IMR-90 (cell line): ENCODE data around the gene IL1RAP. TPM values are rescaled to one million over a fixed set of nuclear protein-coding genes. Genes with fewer than 3 reads are reported as not detected.

Source experiments
- ATAC-seq: fragments of 200-7000 bp; cut with Tn5 transposase; 2 replicates; pipeline ENCODE4 v1.9.1; 2020; ENCODE audit warnings: low read depth, mild to moderate bottlenecking, moderate library complexity
- BruUV-seq: library from RNA; stranded (reverse); fragments of 400-500 nt; replicated peaks from 2 replicates; lab custom pipeline; 2021; lab: Mats Ljungman, UMichigan
- CTCF ChIA-PET: fragments of 300-600 bp; formaldehyde crosslinking; extraction: SDS; loops from one replicate; lab custom pipeline; 2021; ENCODE audit warnings: antibody characterized with exemption; lab: Yijun Ruan, JAX
- POLR2A ChIA-PET: fragments of 300-600 bp; sonication (Branson Sonifier 250); formaldehyde crosslinking; loops from one replicate; lab custom pipeline; 2022; ENCODE audit warnings: antibody characterized with exemption; ENCODE audit not compliant: unreplicated experiment; lab: Charles Lee
- DNase-seq: peaks from one replicate; pipeline ENCODE4 v3.0.0; 2013
- H2AFZ ChIP-seq: replicated peaks from 2 replicates; pipeline ENCODE3; 2013; ENCODE audit warnings: low read length, mild to moderate bottlenecking; ENCODE audit not compliant: poor library complexity
- H2AK5ac ChIP-seq: 2 replicates; pipeline ENCODE4 v1.6.1; 2013; ENCODE audit warnings: low read depth, low read length, inconsistent platforms
- H2AK9ac ChIP-seq: replicated peaks from 2 replicates; pipeline ENCODE3; 2013; ENCODE audit warnings: mild to moderate bottlenecking, low read depth, low read length, moderate library complexity; ENCODE audit not compliant: poor library complexity
- H2BK120ac ChIP-seq: 2 replicates; pipeline ENCODE4 v1.6.1; 2013; ENCODE audit warnings: low read depth, low read length, inconsistent platforms
- H2BK15ac ChIP-seq: 3 replicates; pipeline ENCODE4 v1.6.1; 2013; ENCODE audit warnings: low read depth, low read length, inconsistent platforms
- H2BK20ac ChIP-seq: 2 replicates; pipeline ENCODE4 v1.6.1; 2013; ENCODE audit warnings: low read depth, mild to moderate bottlenecking, inconsistent platforms, low read length, moderate library complexity
- H2BK5ac ChIP-seq: 2 replicates; pipeline ENCODE4 v1.6.1; 2013; ENCODE audit warnings: mild to moderate bottlenecking, low read depth, low read length, inconsistent platforms; ENCODE audit not compliant: poor library complexity, severe bottlenecking
- H3K14ac ChIP-seq: replicated peaks from 2 replicates; pipeline ENCODE4 v1.6.1; 2013; ENCODE audit warnings: low read depth, low read length, inconsistent platforms
- H3K18ac ChIP-seq: 2 replicates; pipeline ENCODE4 v1.6.1; 2013; ENCODE audit warnings: low read depth, low read length, control low read depth
- H3K23ac ChIP-seq: 2 replicates; pipeline ENCODE4 v1.6.1; 2013; ENCODE audit warnings: low read depth, low read length, inconsistent platforms
- H3K27ac ChIP-seq: 2 replicates; pipeline ENCODE4 v1.5.1; 2013; ENCODE audit warnings: mild to moderate bottlenecking, control low read depth, low read length; ENCODE audit not compliant: insufficient read depth
- H3K27me3 ChIP-seq: 2 replicates; pipeline ENCODE4 v1.6.1; 2013; ENCODE audit warnings: low read length; ENCODE audit not compliant: control insufficient read depth, insufficient read depth
- H3K36me3 ChIP-seq: 2 replicates; pipeline ENCODE4 v1.6.1; 2013; ENCODE audit warnings: low read length, mixed read lengths; ENCODE audit not compliant: control insufficient read depth, insufficient read depth
- H3K4ac ChIP-seq: 2 replicates; pipeline ENCODE4 v1.6.1; 2013; ENCODE audit warnings: low read depth, low read length, inconsistent platforms
- H3K4me1 ChIP-seq: 2 replicates; pipeline ENCODE4 v1.6.1; 2013; ENCODE audit warnings: low read length, mixed read lengths; ENCODE audit not compliant: control insufficient read depth, insufficient read depth
- H3K4me2 ChIP-seq: 2 replicates; pipeline ENCODE4 v1.6.1; 2013; ENCODE audit warnings: low read depth, mild to moderate bottlenecking, control low read depth, low read length, moderate library complexity
- H3K4me3 ChIP-seq: 2 replicates; pipeline ENCODE4 v1.5.1; 2013; ENCODE audit warnings: low read depth, mild to moderate bottlenecking, control low read depth, low read length, moderate library complexity; ENCODE audit not compliant: insufficient read depth
- H3K56ac ChIP-seq: 2 replicates; pipeline ENCODE4 v1.6.1; 2013; ENCODE audit warnings: low read length, inconsistent platforms; ENCODE audit not compliant: insufficient read depth; ENCODE audit errors: extremely low read depth
- H3K79me1 ChIP-seq, 2 experiments: 2 replicates each; pipeline ENCODE4 v1.6.1; 2013; ENCODE audit warnings: low read length in 2 of 2, inconsistent platforms in 1 of 2, low read depth in 1 of 2
- H3K9ac ChIP-seq: 2 replicates; pipeline ENCODE4 v1.6.1; 2013; ENCODE audit warnings: low read depth, low read length, control low read depth
- H3K9me1 ChIP-seq: 2 replicates; pipeline ENCODE4 v1.6.1; 2013; ENCODE audit warnings: low read length, inconsistent platforms; ENCODE audit not compliant: insufficient read depth
- H3K9me3 ChIP-seq: 2 replicates; pipeline ENCODE4 v1.6.1; 2013; ENCODE audit warnings: low read length; ENCODE audit not compliant: control insufficient read depth, insufficient read depth
- H4K20me1 ChIP-seq: 2 replicates; pipeline ENCODE4 v1.6.1; 2013; ENCODE audit warnings: low read length, inconsistent platforms; ENCODE audit not compliant: insufficient read depth
- H4K5ac ChIP-seq: 2 replicates; pipeline ENCODE4 v1.6.1; 2013; ENCODE audit warnings: mild to moderate bottlenecking, low read depth, low read length, control low read depth
- H4K8ac ChIP-seq, 2 experiments: 2 replicates each; pipeline ENCODE4 v1.6.1; 2013; ENCODE audit warnings: low read depth in 2 of 2, low read length in 2 of 2, control low read depth in 1 of 2, inconsistent platforms in 1 of 2
- H4K91ac ChIP-seq: 2 replicates; pipeline ENCODE4 v1.6.1; 2013; ENCODE audit warnings: low read depth, low read length, inconsistent platforms; ENCODE audit not compliant: insufficient read depth
- BHLHE40 ChIP-seq: fragments of 150-350 bp; IDR thresholded peaks from 2 replicates; pipeline ENCODE4 v1.6.1; 2016; ENCODE audit warnings: mild to moderate bottlenecking, low read depth, low read length
- CEBPB ChIP-seq: IDR thresholded peaks from 2 replicates; pipeline ENCODE4 v1.6.1; 2012; ENCODE audit warnings: low read depth, low read length, improper control_type of control experiment
- CHD1 ChIP-seq: IDR thresholded peaks from 2 replicates; pipeline ENCODE4 v1.6.1; 2012; ENCODE audit warnings: low read depth, low read length, improper control_type of control experiment
- FOS ChIP-seq: fragments of 150-350 bp; IDR thresholded peaks from 2 replicates; pipeline ENCODE4 v1.6.1; 2016; ENCODE audit warnings: low read depth, low read length
- MAFK ChIP-seq: IDR thresholded peaks from 2 replicates; pipeline ENCODE4 v1.6.1; 2012; ENCODE audit warnings: low read depth, low read length, improper control_type of control experiment
- MAZ ChIP-seq: IDR thresholded peaks from 2 replicates; pipeline ENCODE4 v1.6.1; 2012; ENCODE audit warnings: low read depth, mild to moderate bottlenecking, low read length, improper control_type of control experiment, moderate library complexity, borderline replicate concordance
- MXI1 ChIP-seq: IDR thresholded peaks from 2 replicates; pipeline ENCODE4 v1.6.1; 2012; ENCODE audit warnings: low read depth, mild to moderate bottlenecking, low read length, moderate library complexity, borderline replicate concordance
- NFE2L2 ChIP-seq: fragments of 150-350 bp; IDR thresholded peaks from 2 replicates; pipeline ENCODE4 v1.6.1; 2016; ENCODE audit warnings: low read depth, mild to moderate bottlenecking, low read length
- POLR2A ChIP-seq: IDR thresholded peaks from 2 replicates; pipeline ENCODE4 v1.6.1; 2012; ENCODE audit warnings: mild to moderate bottlenecking, low read depth, low read length
- RAD21 ChIP-seq: IDR thresholded peaks from 2 replicates; pipeline ENCODE4 v1.6.1; 2012; ENCODE audit warnings: low read length, improper control_type of control experiment
- RFX5 ChIP-seq: IDR thresholded peaks from 2 replicates; pipeline ENCODE4 v1.8.0; 2012; ENCODE audit warnings: low read depth, mild to moderate bottlenecking, low read length, moderate library complexity
- SMC3 ChIP-seq: fragments of 150-350 bp; IDR thresholded peaks from 2 replicates; pipeline ENCODE4 v1.6.1; 2016; ENCODE audit warnings: low read depth, mild to moderate bottlenecking, antibody characterized with exemption, low read length, moderate library complexity
- WGBS, 2 experiments: methylation state at CpG; one replicate each; pipeline versions ENCODE4 v1.1.5 to v1.1.7; 2013; ENCODE audit warnings: missing lambda C conversion rate in 2 of 2; ENCODE audit not compliant: insufficient read length in 1 of 2; ENCODE audit errors: extremely low coverage in 2 of 2; 5-methylcytosine and 5-hydroxymethylcytosine counted together
- dilution Hi-C: fragments of 300-500 bp; cut with HindIII; formaldehyde crosslinking; loops from one replicate; pipeline ENCODE4 v1.14.3; 2018; ENCODE audit warnings: low sequenced_read_pairs; ENCODE audit not compliant: unreplicated experiment
- in situ Hi-C: fragments of 300-500 bp; cut with MboI; formaldehyde crosslinking; loops from 3 replicates; pipeline ENCODE4 v1.14.3; 2019; ENCODE audit warnings: low sequenced_read_pairs, inconsistent platforms, mixed read lengths
- intact Hi-C: fragments of 100-400 bp; cut with micrococcal nuclease; formaldehyde crosslinking; loops from 2 replicates; pipeline ENCODE4 v1.10.0; 2022
- polyA plus RNA-seq, 3 experiments: library from polyadenylated mRNA; depleted of rRNA; stranded (reverse); fragments of >200 nt; gene quantifications; 2 replicates each; pipeline ENCODE4 v1.2.3, GENCODE V29; 2012; ENCODE audit warnings: low replicate concordance in 1 of 3
- total RNA-seq: library from RNA; depleted of rRNA; stranded (reverse); fragments of >200 nt; gene quantifications from 2 replicates; pipeline ENCODE4 v1.2.3, GENCODE V29; 2012
- TF ChIP-seq, protein P1 (sequence below): fragments of 150-350 bp; IDR thresholded peaks from 2 replicates; pipeline ENCODE4 v1.6.1; 2017; ENCODE audit warnings: mild to moderate bottlenecking, antibody characterized with exemption, low read length, low read depth
- TF ChIP-seq, protein P2 (sequence below): conservative IDR thresholded peaks from 2 replicates; pipeline ENCODE4 v1.5.1; 2012; ENCODE audit warnings: mild to moderate bottlenecking, low read depth, low read length, improper control_type of control experiment
- TF ChIP-seq, protein P3 (sequence below): fragments of 150-350 bp; IDR thresholded peaks from 2 replicates; pipeline ENCODE4 v1.6.1; 2016; ENCODE audit warnings: low read depth, mild to moderate bottlenecking, low read length, moderate library complexity, borderline replicate concordance

Gene IL1RAP
- total and polyA plus RNA-seq, 2 of the 4 experiments (the other 2 are of a cell fraction) = 8.3 to 11.3 TPM

DNA sequence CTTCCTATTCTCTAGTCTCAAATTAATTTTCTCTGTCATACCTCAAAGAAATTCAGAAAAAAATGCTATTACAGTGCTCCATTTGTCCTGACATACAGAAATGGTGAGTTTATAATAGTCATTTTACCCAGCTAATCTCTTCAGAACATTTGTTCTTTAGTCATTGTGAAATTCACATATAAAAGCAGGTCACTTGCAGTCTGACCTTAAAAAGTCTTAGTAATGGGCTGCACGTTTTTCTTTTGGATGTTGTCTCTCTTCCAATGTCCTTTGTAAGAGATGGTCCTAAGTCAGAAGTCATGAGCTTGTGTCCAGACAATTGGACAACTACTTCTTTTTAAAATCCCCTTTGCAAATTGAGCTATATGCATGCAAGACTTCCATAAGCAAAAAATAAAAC, 17.0 kb upstream of the IL1RAP start:
- no peak overlapping the region for H4K91ac ChIP-seq
- H4K20me1 ChIP-seq = no peaks in the 10 kb centered on the region
- H4K5ac ChIP-seq = no peak overlapping the region
- no peak overlapping the region for H2BK20ac ChIP-seq
- ATAC-seq (no peak), DNase-seq (no peak)
- H3K9me1 ChIP-seq = no peaks in the 10 kb centered on the region
- H3K4me1 ChIP-seq = no peaks in the 10 kb centered on the region
- H3K4me3 ChIP-seq = no peak overlapping the region
- dilution Hi-C loops = no loop called here
- no peak overlapping the region for H2BK15ac ChIP-seq
- no CpG with 5 or more reads among the region's 1 CpG for WGBS, 2 experiments
- H3K23ac ChIP-seq = no peak overlapping the region
- POLR2A ChIA-PET = no interaction called here
- H3K36me3 ChIP-seq = no peaks in the 10 kb centered on the region
- in situ Hi-C loops = no loop called here
- intact Hi-C loops = no loop called here
- H3K4ac ChIP-seq = no peak overlapping the region
- H3K79me1 ChIP-seq = no peaks in the 10 kb centered on the region
- H3K9ac ChIP-seq = no peak overlapping the region
- TF ChIP-seq, protein P1, sequence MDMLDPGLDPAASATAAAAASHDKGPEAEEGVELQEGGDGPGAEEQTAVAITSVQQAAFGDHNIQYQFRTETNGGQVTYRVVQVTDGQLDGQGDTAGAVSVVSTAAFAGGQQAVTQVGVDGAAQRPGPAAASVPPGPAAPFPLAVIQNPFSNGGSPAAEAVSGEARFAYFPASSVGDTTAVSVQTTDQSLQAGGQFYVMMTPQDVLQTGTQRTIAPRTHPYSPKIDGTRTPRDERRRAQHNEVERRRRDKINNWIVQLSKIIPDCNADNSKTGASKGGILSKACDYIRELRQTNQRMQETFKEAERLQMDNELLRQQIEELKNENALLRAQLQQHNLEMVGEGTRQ = no peak
- no peak for TF ChIP-seq RAD21
- no peak for TF ChIP-seq CHD1
- no peak for TF ChIP-seq MXI1
- TF ChIP-seq RFX5 = no peak
- no peak for TF ChIP-seq POLR2A
- no peak for TF ChIP-seq MAFK
- TF ChIP-seq, protein P2, sequence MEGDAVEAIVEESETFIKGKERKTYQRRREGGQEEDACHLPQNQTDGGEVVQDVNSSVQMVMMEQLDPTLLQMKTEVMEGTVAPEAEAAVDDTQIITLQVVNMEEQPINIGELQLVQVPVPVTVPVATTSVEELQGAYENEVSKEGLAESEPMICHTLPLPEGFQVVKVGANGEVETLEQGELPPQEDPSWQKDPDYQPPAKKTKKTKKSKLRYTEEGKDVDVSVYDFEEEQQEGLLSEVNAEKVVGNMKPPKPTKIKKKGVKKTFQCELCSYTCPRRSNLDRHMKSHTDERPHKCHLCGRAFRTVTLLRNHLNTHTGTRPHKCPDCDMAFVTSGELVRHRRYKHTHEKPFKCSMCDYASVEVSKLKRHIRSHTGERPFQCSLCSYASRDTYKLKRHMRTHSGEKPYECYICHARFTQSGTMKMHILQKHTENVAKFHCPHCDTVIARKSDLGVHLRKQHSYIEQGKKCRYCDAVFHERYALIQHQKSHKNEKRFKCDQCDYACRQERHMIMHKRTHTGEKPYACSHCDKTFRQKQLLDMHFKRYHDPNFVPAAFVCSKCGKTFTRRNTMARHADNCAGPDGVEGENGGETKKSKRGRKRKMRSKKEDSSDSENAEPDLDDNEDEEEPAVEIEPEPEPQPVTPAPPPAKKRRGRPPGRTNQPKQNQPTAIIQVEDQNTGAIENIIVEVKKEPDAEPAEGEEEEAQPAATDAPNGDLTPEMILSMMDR = no peak
- no peak for TF ChIP-seq SMC3
- TF ChIP-seq MAZ = no peak
- TF ChIP-seq FOS = no peak
- TF ChIP-seq, protein P3, sequence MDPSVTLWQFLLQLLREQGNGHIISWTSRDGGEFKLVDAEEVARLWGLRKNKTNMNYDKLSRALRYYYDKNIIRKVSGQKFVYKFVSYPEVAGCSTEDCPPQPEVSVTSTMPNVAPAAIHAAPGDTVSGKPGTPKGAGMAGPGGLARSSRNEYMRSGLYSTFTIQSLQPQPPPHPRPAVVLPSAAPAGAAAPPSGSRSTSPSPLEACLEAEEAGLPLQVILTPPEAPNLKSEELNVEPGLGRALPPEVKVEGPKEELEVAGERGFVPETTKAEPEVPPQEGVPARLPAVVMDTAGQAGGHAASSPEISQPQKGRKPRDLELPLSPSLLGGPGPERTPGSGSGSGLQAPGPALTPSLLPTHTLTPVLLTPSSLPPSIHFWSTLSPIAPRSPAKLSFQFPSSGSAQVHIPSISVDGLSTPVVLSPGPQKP = no peak
- TF ChIP-seq BHLHE40 = no peak
- no peak for TF ChIP-seq CEBPB
- no peak for TF ChIP-seq NFE2L2
- no peak overlapping the region for H3K4me2 ChIP-seq
- H2AK5ac ChIP-seq = no peak overlapping the region
- H4K8ac ChIP-seq = no peak overlapping the region
- no TSS peak for BruUV-seq
- no peak overlapping the region for H3K14ac ChIP-seq
- no peak overlapping the region for H3K18ac ChIP-seq
- H2AK9ac ChIP-seq = no peak overlapping the region
- H2BK120ac ChIP-seq = no peak overlapping the region
- no peaks in the 10 kb centered on the region for H3K9me3 ChIP-seq
- H2AFZ ChIP-seq = no peak overlapping the region
- no peak overlapping the region for H3K27ac ChIP-seq
- CTCF ChIA-PET = no interaction called here
- no peak overlapping the region for H2BK5ac ChIP-seq
- H3K27me3 ChIP-seq = no peaks in the 10 kb centered on the region; the same call in 1 of the 2 replicates
- H3K56ac ChIP-seq = no peak overlapping the region
